PC-3 (cell line): ENCODE data around the gene SLC39A1. TPM values are rescaled to one million over a fixed set of nuclear protein-coding genes. Genes with fewer than 3 reads are reported as not detected.

Experiments used
- ATAC-seq: fragments of 200-7000 bp; cut with Tn5 transposase; 2 replicates; pipeline ENCODE4 v1.9.1; 2020; ENCODE audit warnings: mild to moderate bottlenecking, moderate library complexity
- BruUV-seq: library from RNA; stranded (reverse); fragments of 400-500 nt; replicated peaks from 2 replicates; lab custom pipeline; 2021; lab: Mats Ljungman, UMichigan
- CTCF ChIA-PET: fragments of 300-600 bp; sonication (Branson Sonifier 250); formaldehyde crosslinking; loops from one replicate; lab custom pipeline; 2022; ENCODE audit warnings: antibody characterized with exemption; lab: Charles Lee
- POLR2A ChIA-PET: fragments of 300-600 bp; sonication (Branson Sonifier 250); formaldehyde crosslinking; loops from one replicate; lab custom pipeline; 2022; ENCODE audit warnings: antibody characterized with exemption; ENCODE audit not compliant: unreplicated experiment; lab: Charles Lee
- DNase-seq: peaks from one replicate; pipeline ENCODE4 v3.0.0-alpha.2; 2015
- H2AFZ ChIP-seq: fragments of 300-600 bp; sonication (generic); 2 replicates; pipeline ENCODE4 v1.6.0; 2016; ENCODE audit warnings: antibody characterized with exemption, low read length
- H3F3A ChIP-seq: fragments of 300-600 bp; sonication (generic); one replicate; pipeline ENCODE4 v1.6.0; 2017; ENCODE audit warnings: antibody characterized with exemption, low read length, control low read depth, mild to moderate bottlenecking; ENCODE audit not compliant: unreplicated experiment
- H3K27ac ChIP-seq: fragments of 300-600 bp; sonication (generic); 2 replicates; pipeline ENCODE4 v1.5.1; 2016; ENCODE audit warnings: mild to moderate bottlenecking, low read length
- H3K27me3 ChIP-seq: fragments of 300-600 bp; sonication (generic); 2 replicates; pipeline ENCODE4 v1.6.1; 2016; ENCODE audit warnings: low read length, mixed read lengths
- H3K36me3 ChIP-seq: fragments of 300-600 bp; sonication (generic); 2 replicates; pipeline ENCODE4 v1.6.1; 2016; ENCODE audit warnings: low read depth, mixed run types, low read length, mixed read lengths
- H3K4me1 ChIP-seq: fragments of 300-600 bp; sonication (generic); 2 replicates; pipeline ENCODE4 v1.5.1; 2016; ENCODE audit warnings: low read length; ENCODE audit not compliant: insufficient read depth
- H3K4me2 ChIP-seq: fragments of 300-600 bp; sonication (generic); 2 replicates; pipeline ENCODE4 v1.6.0; 2016; ENCODE audit warnings: low read length
- H3K4me3 ChIP-seq: fragments of 300-600 bp; sonication (generic); 2 replicates; pipeline ENCODE4 v1.5.1; 2016; ENCODE audit warnings: mild to moderate bottlenecking, low read length, mixed read lengths
- H3K79me2 ChIP-seq: fragments of 300-600 bp; sonication (generic); 2 replicates; pipeline ENCODE4 v1.6.1; 2017; ENCODE audit warnings: low read length, mixed read lengths
- H3K9ac ChIP-seq: fragments of 300-600 bp; sonication (generic); 2 replicates; pipeline ENCODE4 v1.6.0; 2016; ENCODE audit warnings: mild to moderate bottlenecking, low read length
- H3K9me2 ChIP-seq: fragments of 300-600 bp; sonication (generic); replicated peaks from 2 replicates; pipeline ENCODE4 v1.6.1; 2016; ENCODE audit warnings: mixed run types, low read length, mixed read lengths
- H3K9me3 ChIP-seq: fragments of 300-600 bp; sonication (generic); 2 replicates; pipeline ENCODE4 v1.6.1; 2016; ENCODE audit warnings: low read length, mixed read lengths
- H4K20me1 ChIP-seq: fragments of 300-600 bp; sonication (generic); 2 replicates; pipeline ENCODE4 v1.6.1; 2016; ENCODE audit warnings: low read length, mixed read lengths
- EZH2 ChIP-seq: fragments of 300-600 bp; sonication (generic); IDR thresholded peaks from one replicate; pipeline ENCODE4 v1.6.1; 2017; ENCODE audit warnings: antibody characterized with exemption, mild to moderate bottlenecking, low read length; ENCODE audit not compliant: unreplicated experiment
- EZH2phosphoT487 ChIP-seq: fragments of 300-600 bp; sonication (generic); IDR thresholded peaks from 2 replicates; pipeline ENCODE4 v1.6.1; 2018; ENCODE audit warnings: mild to moderate bottlenecking, antibody characterized with exemption, low read length, borderline replicate concordance
- intact Hi-C: fragments of 100-400 bp; cut with micrococcal nuclease; formaldehyde crosslinking; loops from 2 replicates; pipeline ENCODE4 v1.9.0; 2023
- total RNA-seq: library from RNA; depleted of rRNA; stranded (reverse); fragments of >200 nt; gene quantifications from 2 replicates; pipeline ENCODE4 v1.2.3, GENCODE V29; 2014
- TF ChIP-seq, protein P1 (sequence below): fragments of 300-600 bp; sonication (generic); conservative IDR thresholded peaks from 2 replicates; pipeline ENCODE4 v1.5.1; 2017; ENCODE audit warnings: antibody characterized with exemption, low read depth, mild to moderate bottlenecking, low read length

The SLC39A1 gene
- total RNA-seq, 1 experiment from 2014 or later = 201 TPM

DNA sequence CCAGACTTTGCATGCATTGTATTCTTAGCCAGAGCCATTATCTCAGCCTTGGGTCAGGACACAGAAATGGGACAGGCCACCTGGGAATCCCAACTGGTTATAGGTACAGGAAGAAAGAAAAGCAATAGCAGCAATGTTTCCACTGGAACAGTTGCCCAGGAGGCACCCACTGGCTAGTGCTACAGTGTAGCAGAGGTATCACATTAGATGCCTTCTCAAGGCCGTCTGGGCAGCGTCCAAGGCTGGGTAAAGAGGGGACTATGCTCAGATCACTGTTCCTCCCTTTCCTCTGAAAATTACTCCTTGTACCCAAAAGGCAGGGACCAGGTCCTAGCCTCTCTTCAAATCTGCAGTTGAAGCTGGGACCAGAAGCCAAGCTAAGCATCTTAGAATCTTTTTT, 7.0 kb upstream of the SLC39A1 start:
- H3K36me3 ChIP-seq = peaks cover 18% of the 10 kb centered on the region
- intact Hi-C loops = no loop called here
- H2AFZ ChIP-seq = no peak overlapping the region
- DNase-seq = no peak
- H3K4me1 ChIP-seq = peaks cover 24% of the 10 kb centered on the region
- no peaks in the 10 kb centered on the region for H3F3A ChIP-seq
- H3K27me3 ChIP-seq = no peaks in the 10 kb centered on the region
- no peak overlapping the region for H3K4me2 ChIP-seq
- no peak for ATAC-seq
- H3K9ac ChIP-seq = no peak overlapping the region
- H4K20me1 ChIP-seq = no peaks in the 10 kb centered on the region
- peaks cover 27% of the 10 kb centered on the region for H3K79me2 ChIP-seq
- POLR2A ChIA-PET = interaction anchor here (0.6 kb wide), 1 partner anchor 12 kb away, joined by 4 read pairs; no protein-coding TSS in a partner anchor
- no peaks in the 10 kb centered on the region for H3K9me3 ChIP-seq
- H3K4me3 ChIP-seq = no peak overlapping the region
- no peak overlapping the region for H3K27ac ChIP-seq
- TF ChIP-seq, protein P1, sequence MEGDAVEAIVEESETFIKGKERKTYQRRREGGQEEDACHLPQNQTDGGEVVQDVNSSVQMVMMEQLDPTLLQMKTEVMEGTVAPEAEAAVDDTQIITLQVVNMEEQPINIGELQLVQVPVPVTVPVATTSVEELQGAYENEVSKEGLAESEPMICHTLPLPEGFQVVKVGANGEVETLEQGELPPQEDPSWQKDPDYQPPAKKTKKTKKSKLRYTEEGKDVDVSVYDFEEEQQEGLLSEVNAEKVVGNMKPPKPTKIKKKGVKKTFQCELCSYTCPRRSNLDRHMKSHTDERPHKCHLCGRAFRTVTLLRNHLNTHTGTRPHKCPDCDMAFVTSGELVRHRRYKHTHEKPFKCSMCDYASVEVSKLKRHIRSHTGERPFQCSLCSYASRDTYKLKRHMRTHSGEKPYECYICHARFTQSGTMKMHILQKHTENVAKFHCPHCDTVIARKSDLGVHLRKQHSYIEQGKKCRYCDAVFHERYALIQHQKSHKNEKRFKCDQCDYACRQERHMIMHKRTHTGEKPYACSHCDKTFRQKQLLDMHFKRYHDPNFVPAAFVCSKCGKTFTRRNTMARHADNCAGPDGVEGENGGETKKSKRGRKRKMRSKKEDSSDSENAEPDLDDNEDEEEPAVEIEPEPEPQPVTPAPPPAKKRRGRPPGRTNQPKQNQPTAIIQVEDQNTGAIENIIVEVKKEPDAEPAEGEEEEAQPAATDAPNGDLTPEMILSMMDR = no peak
- no peak for TF ChIP-seq EZH2phosphoT487
- no peak for TF ChIP-seq EZH2
- BruUV-seq = no TSS peak
- CTCF ChIA-PET = no interaction called here
- no peaks in the 10 kb centered on the region for H3K9me2 ChIP-seq

DNA sequence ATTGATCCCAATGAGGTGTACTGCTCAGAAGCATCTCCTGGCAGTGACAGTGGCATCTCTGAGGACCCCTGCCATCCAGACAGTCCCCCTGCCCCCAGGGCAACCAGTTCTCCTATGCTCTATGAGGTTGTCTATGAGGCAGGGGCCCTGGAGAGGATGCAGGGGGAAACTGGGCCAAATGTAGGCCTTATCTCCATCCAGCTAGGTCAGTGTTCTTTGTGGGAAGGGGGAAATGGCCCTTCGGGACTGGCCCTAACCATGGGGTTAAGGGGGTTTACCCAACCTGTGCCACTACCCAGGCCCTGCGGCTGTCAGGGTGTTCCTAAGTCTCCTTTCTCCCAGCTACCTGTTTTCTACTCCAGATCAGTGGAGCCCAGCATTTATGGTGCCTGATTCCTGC, 5.6 kb upstream of the SLC39A1 start:
- DNase-seq = no peak
- Histone ChIP-seq H3F3A (no peaks in the 10 kb centered on the region), H4K20me1 (no peaks in the 10 kb centered on the region), H3K27ac (no peak overlapping the region), H3K27me3 (no peaks in the 10 kb centered on the region), H3K36me3 (peaks cover 8% of the 10 kb centered on the region), H3K79me2 (peaks cover 39% of the 10 kb centered on the region), H3K9me3 (no peaks in the 10 kb centered on the region), H3K9ac (no peak overlapping the region; the same call in 1 of the 2 replicates), H3K4me2 (peak overlapping the region; percentile 93), H3K4me3 (peak overlapping the region; percentile 71), H3K4me1 (peaks cover 24% of the 10 kb centered on the region), H3K9me2 (no peaks in the 10 kb centered on the region), H2AFZ (0 out of 2 replicates have a peak overlapping the region, but pooled peaks have one; percentile 80)
- ChIA-PET POLR2A (interaction anchor here (2.2 kb wide), 1 partner anchor 9 kb away, joined by 13 read pairs; the partner anchor contains the start of gene JTB), CTCF (interaction anchor here (0.6 kb wide), 1 partner anchor 22 kb away, joined by 5 read pairs; the partner anchor contains the start of gene DENND4B)
- intact Hi-C loops = loop anchor here (1.0 kb wide), 1 partner anchor 8 kb away; the partner anchor contains the start of gene JTB
- no peak for ATAC-seq
- TF ChIP-seq, protein P1 = no peak
- TF ChIP-seq EZH2phosphoT487 (no peak), EZH2 (no peak)
- no TSS peak for BruUV-seq

DNA sequence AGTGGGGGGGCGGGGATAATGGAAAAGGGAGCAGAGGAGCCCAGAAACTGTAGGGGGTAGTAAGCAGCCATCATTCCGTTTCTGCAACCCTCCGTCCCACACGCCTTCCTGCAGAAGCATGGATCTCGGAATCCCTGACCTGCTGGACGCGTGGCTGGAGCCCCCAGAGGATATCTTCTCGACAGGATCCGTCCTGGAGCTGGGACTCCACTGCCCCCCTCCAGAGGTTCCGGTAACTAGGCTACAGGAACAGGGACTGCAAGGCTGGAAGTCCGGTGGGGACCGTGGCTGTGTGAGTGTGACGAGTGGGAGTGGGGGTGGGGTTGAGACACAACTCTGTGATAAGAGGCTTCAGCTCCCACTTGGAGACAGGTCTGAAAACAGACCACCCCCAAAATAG, 5.1 kb upstream of the SLC39A1 start:
- Histone ChIP-seq H3K36me3 (peaks cover 3% of the 10 kb centered on the region; the same call in 1 of the 2 replicates), H3K4me3 (peak overlapping the region; percentile 71), H3K4me1 (peaks cover 24% of the 10 kb centered on the region), H3F3A (no peaks in the 10 kb centered on the region), H3K9me2 (no peaks in the 10 kb centered on the region), H3K27me3 (no peaks in the 10 kb centered on the region), H3K4me2 (peak overlapping the region; percentile 93), H3K27ac (peak overlapping the region; percentile 81), H4K20me1 (no peaks in the 10 kb centered on the region), H2AFZ (peak overlapping the region; percentile 80), H3K9ac (peak overlapping the region; percentile 77), H3K79me2 (peaks cover 39% of the 10 kb centered on the region), H3K9me3 (no peaks in the 10 kb centered on the region)
- CTCF ChIA-PET = interaction anchor here (1.5 kb wide), 1 partner anchor 18 kb away, joined by 7 read pairs; the partner anchor contains the start of gene RAB13
- no peak for TF ChIP-seq EZH2
- TF ChIP-seq, protein P1 = no peak
- no peak for TF ChIP-seq EZH2phosphoT487
- POLR2A ChIA-PET = interaction anchor here (2.2 kb wide), 1 partner anchor 9 kb away, joined by 13 read pairs; the partner anchor contains the start of gene JTB
- no peak for ATAC-seq
- intact Hi-C loops = loop anchor here (1.0 kb wide), 1 partner anchor 9 kb away; the partner anchor contains the start of gene JTB
- no TSS peak for BruUV-seq
- DNase-seq = no peak
